Mucosa of descending colon (tissue), 3 donors: ENCODE results near the gene ADCYAP1R1. TPM values are rescaled to one million over a fixed set of nuclear protein-coding genes. Genes with fewer than 3 reads are reported as not detected.

Source experiments
- ATAC-seq: fragments of 200-7000 bp; cut with Tn5 transposase; one replicate; pipeline ENCODE4 v1.9.1; 2020; ENCODE audit warnings: mild to moderate bottlenecking, moderate library complexity
- DNase-seq, 3 donors: peaks; one replicate each; pipeline ENCODE4 v3.0.0-alpha.2; 2020
- H3K36me3 ChIP-seq: fragments of 200-600 bp; one replicate; pipeline ENCODE4 v1.8.0; 2021; ENCODE audit warnings: low read depth, mild to moderate bottlenecking
- H3K4me1 ChIP-seq: fragments of 200-600 bp; one replicate; pipeline ENCODE4 v1.8.0; 2021; ENCODE audit warnings: low read depth, mild to moderate bottlenecking
- H3K4me3 ChIP-seq: fragments of 200-600 bp; one replicate; pipeline ENCODE4 v1.8.0; 2021; ENCODE audit warnings: mild to moderate bottlenecking
- H3K9me3 ChIP-seq: fragments of 200-600 bp; one replicate; pipeline ENCODE4 v1.8.0; 2021; ENCODE audit warnings: mild to moderate bottlenecking
- CTCF ChIP-seq: fragments of 200-600 bp; IDR thresholded peaks from one replicate; pipeline ENCODE4 v1.8.0; 2022; ENCODE audit warnings: antibody characterized with exemption, mild to moderate bottlenecking
- intact Hi-C, 2 donors: fragments of 100-400 bp; cut with DNase I in 1 of 2; cut with micrococcal nuclease in 1 of 2; formaldehyde crosslinking; loops; one replicate each; pipeline versions ENCODE4 v1.11.0 to v1.11.1; 2022; cut with DNase I, micrococcal nuclease
- total RNA-seq, 3 donors: library from RNA; stranded (reverse); fragmentation: NEBNext Ultra II Directional in 2 of 3; extraction: Animal tissue kit (Norgen Biotek cat#: 25700) in 2 of 3; gene quantifications; one replicate each; pipeline versions ENCODE4 v1.2.1 to v1.2.4, GENCODE V29; 2021 to 2023
- donor health status: DM: no; HTN: no; CAD: no; lungs with moderate emphysema.
- donor health status: DM: no; HTN: no; CAD: no.
- donor health status: DM: no; HTN: yes; CAD: no.

ADCYAP1R1 gene
- total RNA-seq, 3 donors from 2014 or later, result 0.26 to 15.0 (median 2.2) TPM

GRCh38 chr7:31082017-31082416 lies 29.9 kb downstream of the ADCYAP1R1 start:
- Histone ChIP-seq H3K9me3 (no peaks in the 10 kb centered on the region), H3K36me3 (no peaks in the 10 kb centered on the region), H3K4me3 (no peak overlapping the region), H3K4me1 (no peaks in the 10 kb centered on the region)
- ATAC-seq (no peak), DNase-seq (no peak)
- TF ChIP-seq CTCF, result no peak
- intact Hi-C loops, result no loop called here

DNA sequence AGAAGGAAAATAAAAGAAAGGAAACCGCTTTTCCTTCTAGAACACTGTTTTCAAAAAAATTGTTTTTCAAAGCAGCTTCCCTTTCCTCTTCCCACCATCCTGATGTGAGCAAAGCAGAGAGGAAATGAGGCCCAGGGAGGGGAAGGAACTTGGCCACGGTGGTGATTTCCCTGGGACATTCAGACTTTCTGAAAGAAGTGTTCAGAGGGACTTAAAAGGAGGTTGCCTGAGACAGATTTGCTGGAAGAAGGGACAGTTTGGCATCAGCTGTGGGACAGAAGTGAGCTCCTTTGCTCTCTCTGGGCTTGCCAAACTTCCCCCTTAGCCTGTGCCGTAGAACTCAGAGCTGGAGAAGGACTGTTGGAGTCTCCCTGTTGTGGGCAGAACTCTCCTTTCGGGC lies 30.3 kb downstream of the ADCYAP1R1 start:
- H3K4me1 ChIP-seq, result no peaks in the 10 kb centered on the region
- TF ChIP-seq CTCF, result no peak
- DNase-seq, result no peak
- no peaks in the 10 kb centered on the region for H3K9me3 ChIP-seq
- no peak for ATAC-seq
- no peaks in the 10 kb centered on the region for H3K36me3 ChIP-seq
- intact Hi-C loops, result no loop called here
- no peak overlapping the region for H3K4me3 ChIP-seq

- ATAC-seq, result no peak
- intact Hi-C loops, result no loop called here
- DNase-seq, result no peak
- Histone ChIP-seq H3K9me3 (no peaks in the 10 kb centered on the region), H3K4me1 (no peaks in the 10 kb centered on the region), H3K36me3 (no peaks in the 10 kb centered on the region), H3K4me3 (no peak overlapping the region)
- TF ChIP-seq CTCF, result no peak
Observed at GRCh38 chr7:31083210-31083786, 31.2 kb downstream of the ADCYAP1R1 start.

- no peak overlapping the region for H3K4me3 ChIP-seq
- no peaks in the 10 kb centered on the region for H3K9me3 ChIP-seq
- H3K4me1 ChIP-seq, result no peaks in the 10 kb centered on the region
- no peak for DNase-seq
- no peaks in the 10 kb centered on the region for H3K36me3 ChIP-seq
- TF ChIP-seq CTCF, result no peak
- ATAC-seq, result no peak
- intact Hi-C loops, result no loop called here
Observed at GRCh38 chr7:31084226-31084625, 32.1 kb downstream of the ADCYAP1R1 start.

DNA sequence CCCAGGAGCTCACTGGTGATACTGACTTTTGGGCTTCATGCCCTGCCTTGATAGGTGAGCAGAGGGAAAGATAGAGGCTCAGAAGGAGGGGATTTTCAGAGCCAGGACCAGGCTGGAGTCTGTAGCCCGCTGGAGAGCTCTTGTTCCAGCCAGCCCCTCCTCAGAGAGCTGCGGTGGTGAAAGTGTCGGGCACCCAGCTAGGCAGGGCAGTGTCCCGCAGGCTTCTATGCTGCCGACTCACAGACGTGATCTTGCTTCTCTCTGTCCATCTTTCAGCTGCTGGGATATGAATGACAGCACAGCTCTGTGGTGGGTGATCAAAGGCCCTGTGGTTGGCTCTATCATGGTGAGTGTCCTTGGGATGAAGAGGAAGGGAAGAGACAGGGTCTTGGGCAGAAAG lies 35.2 kb downstream of the ADCYAP1R1 start:
- Histone ChIP-seq H3K36me3 (no peaks in the 10 kb centered on the region), H3K9me3 (no peaks in the 10 kb centered on the region), H3K4me1 (no peaks in the 10 kb centered on the region), H3K4me3 (no peak overlapping the region)
- DNase-seq (no peak), ATAC-seq (no peak)
- TF ChIP-seq CTCF, result no peak
- intact Hi-C loops, result no loop called here

- TF ChIP-seq CTCF, result no peak
- intact Hi-C loops, result no loop called here
- no peak for ATAC-seq
- H3K4me3 ChIP-seq, result no peak overlapping the region
- no peaks in the 10 kb centered on the region for H3K36me3 ChIP-seq
- H3K4me1 ChIP-seq, result no peaks in the 10 kb centered on the region
- H3K9me3 ChIP-seq, result no peaks in the 10 kb centered on the region
- DNase-seq, result no peak
Observed at GRCh38 chr7:31091924-31092434, 39.9 kb downstream of the ADCYAP1R1 start.
